ENCODE data around the gene COQ10B.
"Not testable (repeated sequence)": the region's sequence is repeated elsewhere in the genome, so short reads cannot be mapped to it uniquely, and the experiment has no call there.

DNA sequence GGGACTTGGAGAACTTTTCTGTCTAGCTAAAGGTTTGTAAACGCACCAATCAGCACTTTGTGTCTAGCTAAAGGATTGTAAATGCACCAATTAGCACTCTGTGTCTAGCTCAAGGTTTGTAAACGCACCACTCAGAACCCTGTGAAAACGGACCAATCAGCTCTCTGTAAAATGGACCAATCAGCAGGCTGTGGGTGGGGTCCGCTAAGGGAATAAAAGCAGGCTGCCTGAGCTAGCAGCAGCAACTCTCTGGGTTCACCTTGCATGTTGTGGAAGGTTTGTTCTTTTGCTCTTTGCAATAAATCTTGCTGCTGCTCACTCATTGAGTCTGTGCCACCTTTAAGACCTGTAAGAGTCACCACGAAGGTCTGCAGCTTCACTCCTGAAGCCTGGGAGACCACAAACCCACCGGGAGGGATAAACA, 2.4 kb upstream of the COQ10B start:
- TF ChIP-seq POLR2A (IDR thresholded peaks at IDR 0.05; ENCODE audit: low read length); GATA1 (IDR thresholded peaks at IDR 0.05; ENCODE audit: low read depth, low read length): not testable (repeated sequence)

All from erythroblast (primary cell).